ENCODE results near the gene SPINK5. TPM values are rescaled to one million over a fixed set of nuclear protein-coding genes. Genes with fewer than 3 reads are reported as not detected.

SPINK5 gene
- total and polyA plus RNA-seq, 4 donors: 0.42 to 1.1 (median 0.72) TPM

DNA sequence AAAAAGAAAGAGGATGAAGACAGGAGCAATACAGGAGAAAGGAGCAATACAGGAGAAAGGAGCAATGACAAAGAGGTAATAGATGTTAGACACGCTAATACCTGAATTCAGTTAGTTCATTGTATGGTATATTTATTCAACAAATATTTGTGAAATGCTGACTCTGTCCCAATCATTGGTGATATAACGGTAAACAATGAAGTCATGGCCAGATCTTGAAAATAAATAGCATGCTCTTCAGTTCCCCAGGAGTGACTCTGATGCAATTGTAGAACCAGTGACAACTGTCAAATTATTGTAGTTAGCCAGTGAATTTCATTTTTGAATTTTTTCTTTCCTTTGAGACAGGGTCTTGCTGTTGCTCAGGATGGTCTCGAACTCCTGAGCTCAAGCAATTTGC is 56.5 kb downstream of the SPINK5 start:
- H3K36me3 ChIP-seq (ENCODE audit: control insufficient read depth in 1 of 2, insufficient read depth in 2 of 2, low read length in 1 of 2): no peaks in the 10 kb centered on the region
- no peak overlapping the region for H3K27ac ChIP-seq (ENCODE audit: low read depth in 1 of 2, low read length in 2 of 2)
- 96 to 97% methylated on average over 3 of the region's 3 CpGs for WGBS, 2 donors
- H3K4me3 ChIP-seq (ENCODE audit: low read length in 2 of 2): no peak overlapping the region
- ATAC-seq (ENCODE audit: low FRiP score) (no peak), DNase-seq (no peak)
- H3K27me3 ChIP-seq (ENCODE audit: control insufficient read depth in 1 of 2, insufficient read depth in 2 of 2, low read length in 1 of 2): no peaks in the 10 kb centered on the region
- no peaks in the 10 kb centered on the region for H3K9me3 ChIP-seq (ENCODE audit: control insufficient read depth, low read length)
- intact Hi-C loops (cut with DNase I): loop anchor here in 1 of 2 donors (5.0 kb wide), 1 partner anchor 263 kb away; no protein-coding TSS in a partner anchor
- no peaks in the 10 kb centered on the region for H3K4me1 ChIP-seq (ENCODE audit: control insufficient read depth in 1 of 2, insufficient read depth in 2 of 2, low read length in 2 of 2)

DNA sequence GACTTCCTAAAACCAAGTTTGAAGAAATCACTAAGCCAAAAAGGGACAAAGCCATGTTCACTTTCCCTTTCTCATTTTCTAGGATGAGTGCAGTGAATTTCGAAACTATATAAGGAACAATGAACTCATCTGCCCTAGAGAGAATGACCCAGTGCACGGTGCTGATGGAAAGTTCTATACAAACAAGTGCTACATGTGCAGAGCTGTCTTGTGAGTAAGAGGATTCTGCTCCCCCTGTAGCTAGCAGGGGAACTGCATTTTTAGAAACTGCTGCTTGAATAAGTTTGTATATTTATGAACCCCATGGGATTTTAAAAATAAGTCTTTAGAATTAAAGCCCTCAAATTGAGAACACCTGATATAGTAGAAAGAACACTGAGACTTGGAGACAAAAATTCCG is 61.9 kb downstream of the SPINK5 start:
- Histone ChIP-seq H3K36me3 (ENCODE audit: control insufficient read depth in 1 of 2, insufficient read depth in 2 of 2, low read length in 1 of 2) (no peaks in the 10 kb centered on the region), H3K4me3 (ENCODE audit: low read length in 2 of 2) (no peak overlapping the region), H3K4me1 (ENCODE audit: control insufficient read depth in 1 of 2, insufficient read depth in 2 of 2, low read length in 2 of 2) (no peaks in the 10 kb centered on the region), H3K27me3 (ENCODE audit: control insufficient read depth in 1 of 2, insufficient read depth in 2 of 2, low read length in 1 of 2) (no peaks in the 10 kb centered on the region), H3K27ac (ENCODE audit: low read depth in 1 of 2, low read length in 2 of 2) (no peak overlapping the region), H3K9me3 (ENCODE audit: control insufficient read depth, low read length) (no peaks in the 10 kb centered on the region)
- intact Hi-C loops (cut with DNase I): no loop called here
- DNase-seq: no peak
- WGBS, 2 donors: 37 to 39% methylated on average over 3 of the region's 3 CpGs
- no peak for ATAC-seq (ENCODE audit: low FRiP score)

DNA sequence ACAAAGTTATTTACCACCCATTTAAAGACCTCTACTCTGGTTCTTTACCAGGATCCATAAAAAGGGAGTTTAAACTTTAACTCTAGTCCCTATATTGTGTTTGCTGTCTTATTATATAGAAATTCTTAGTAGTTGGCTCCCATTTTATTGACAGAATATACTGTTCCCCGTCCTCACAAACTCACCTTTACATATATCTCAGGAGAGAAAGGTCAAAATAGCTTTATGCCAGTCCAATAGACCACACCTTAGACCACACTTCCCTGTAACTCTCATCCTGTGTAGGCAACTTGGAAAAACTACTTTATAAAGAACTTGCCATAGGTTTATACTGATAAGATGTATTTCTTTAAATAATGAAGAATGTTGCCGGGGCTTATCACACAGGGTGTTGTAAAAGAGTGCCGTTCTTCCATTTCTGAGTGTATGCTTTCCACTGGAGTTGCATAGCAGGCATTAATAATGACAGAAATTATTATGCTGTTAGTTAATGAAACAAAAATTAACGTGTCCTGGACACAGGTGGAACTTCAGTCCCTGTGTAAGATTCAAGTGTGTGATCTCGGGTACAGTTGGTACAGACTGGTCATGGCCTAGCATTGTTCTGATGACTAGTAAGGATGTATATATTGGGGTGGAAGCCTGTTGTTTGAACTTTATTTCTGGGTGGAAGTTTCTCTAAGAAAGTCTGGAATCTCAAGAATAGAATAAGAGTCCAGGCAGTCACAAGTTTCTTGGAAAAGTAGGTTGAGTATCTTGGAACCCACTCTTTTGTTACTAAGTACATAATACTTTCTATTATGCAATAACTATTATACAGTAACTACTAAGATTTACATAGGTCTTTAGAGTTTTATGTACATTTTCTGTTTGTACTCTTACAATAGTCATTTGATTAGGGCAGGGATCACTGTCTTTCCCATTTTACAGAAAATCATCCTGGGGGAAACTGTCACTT is 71.6 kb downstream of the SPINK5 start:
- H3K36me3 ChIP-seq (ENCODE audit: control insufficient read depth in 1 of 2, insufficient read depth in 2 of 2, low read length in 1 of 2): no peaks in the 10 kb centered on the region
- no peaks in the 10 kb centered on the region for H3K27me3 ChIP-seq (ENCODE audit: control insufficient read depth in 1 of 2, insufficient read depth in 2 of 2, low read length in 1 of 2)
- intact Hi-C loops (cut with DNase I): no loop called here
- H3K4me3 ChIP-seq (ENCODE audit: low read length in 2 of 2): no peak overlapping the region
- WGBS, 2 donors: 75 to 81% methylated on average over 5 of the region's 5 CpGs
- no peaks in the 10 kb centered on the region for H3K4me1 ChIP-seq (ENCODE audit: control insufficient read depth in 1 of 2, insufficient read depth in 2 of 2, low read length in 2 of 2)
- H3K27ac ChIP-seq (ENCODE audit: low read depth in 1 of 2, low read length in 2 of 2): no peak overlapping the region
- no peaks in the 10 kb centered on the region for H3K9me3 ChIP-seq (ENCODE audit: control insufficient read depth, low read length)
- DNase-seq: no peak
- ATAC-seq (ENCODE audit: low FRiP score): no peak

DNA sequence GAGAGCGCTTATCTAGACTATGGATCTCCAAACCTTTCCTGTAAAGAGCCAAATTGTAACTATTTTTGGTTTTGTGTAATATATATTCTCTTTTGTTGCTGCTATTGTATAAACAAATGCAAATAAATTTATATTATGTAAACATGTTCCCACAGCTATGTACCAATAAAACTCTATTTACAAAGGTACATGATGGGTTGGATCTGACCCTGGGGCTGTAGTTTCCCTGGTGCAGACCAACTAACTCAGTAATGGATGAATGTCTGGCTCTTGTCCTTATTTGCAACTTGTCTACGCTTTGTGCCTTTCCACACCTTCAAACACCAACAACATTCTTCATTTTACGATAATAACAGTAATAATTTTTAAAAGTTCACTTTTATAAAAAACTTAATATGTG is 77.1 kb downstream of the SPINK5 start:
- H3K36me3 ChIP-seq (ENCODE audit: control insufficient read depth in 1 of 2, insufficient read depth in 2 of 2, low read length in 1 of 2): no peaks in the 10 kb centered on the region
- H3K4me1 ChIP-seq (ENCODE audit: control insufficient read depth in 1 of 2, insufficient read depth in 2 of 2, low read length in 2 of 2): no peaks in the 10 kb centered on the region
- H3K9me3 ChIP-seq (ENCODE audit: control insufficient read depth, low read length): no peaks in the 10 kb centered on the region
- no peak overlapping the region for H3K4me3 ChIP-seq (ENCODE audit: low read length in 2 of 2)
- DNase-seq (no peak), ATAC-seq (ENCODE audit: low FRiP score) (no peak)
- 93 to 95% methylated on average over 3 of the region's 3 CpGs for WGBS, 2 donors
- no peak overlapping the region for H3K27ac ChIP-seq (ENCODE audit: low read depth in 1 of 2, low read length in 2 of 2)
- intact Hi-C loops (cut with DNase I): no loop called here
- no peaks in the 10 kb centered on the region for H3K27me3 ChIP-seq (ENCODE audit: control insufficient read depth in 1 of 2, insufficient read depth in 2 of 2, low read length in 1 of 2)

- Histone ChIP-seq H3K36me3 (ENCODE audit: control insufficient read depth in 1 of 2, insufficient read depth in 2 of 2, low read length in 1 of 2) (no peaks in the 10 kb centered on the region), H3K27ac (ENCODE audit: low read depth in 1 of 2, low read length in 2 of 2) (no peak overlapping the region), H3K4me3 (ENCODE audit: low read length in 2 of 2) (no peak overlapping the region), H3K4me1 (ENCODE audit: control insufficient read depth in 1 of 2, insufficient read depth in 2 of 2, low read length in 2 of 2) (no peaks in the 10 kb centered on the region), H3K27me3 (ENCODE audit: control insufficient read depth in 1 of 2, insufficient read depth in 2 of 2, low read length in 1 of 2) (no peaks in the 10 kb centered on the region), H3K9me3 (ENCODE audit: control insufficient read depth, low read length) (no peaks in the 10 kb centered on the region)
- intact Hi-C loops (cut with DNase I): no loop called here
- WGBS, 2 donors: 52 to 55% methylated on average over 2 of the region's 2 CpGs
- no peak for ATAC-seq (ENCODE audit: low FRiP score)
- DNase-seq: no peak
Measured at GRCh38 chr5:148141645-148142044, 77.9 kb downstream of the SPINK5 start.

DNA sequence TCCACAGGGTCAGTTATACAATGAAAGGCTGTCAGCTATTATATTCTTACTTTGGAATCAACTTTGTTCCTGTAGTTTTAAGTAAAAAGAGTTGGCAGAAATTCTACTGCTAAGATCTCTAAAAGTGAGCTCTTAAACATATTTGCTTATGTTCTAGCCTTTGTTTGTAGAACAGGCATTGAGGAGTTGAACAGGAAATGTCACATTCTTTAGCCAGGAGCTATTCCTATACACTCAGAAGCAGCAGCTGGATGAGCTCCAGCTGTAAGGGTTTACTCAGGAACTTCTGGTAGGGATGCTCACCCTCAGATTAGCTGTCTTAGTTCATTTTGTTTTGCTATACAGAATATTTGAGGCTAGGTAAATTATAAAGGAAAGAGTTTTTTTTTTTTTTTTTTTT is 82.1 kb downstream of the SPINK5 start:
- intact Hi-C loops (cut with DNase I): no loop called here
- no peaks in the 10 kb centered on the region for H3K27me3 ChIP-seq (ENCODE audit: control insufficient read depth in 1 of 2, insufficient read depth in 2 of 2, low read length in 1 of 2)
- H3K27ac ChIP-seq (ENCODE audit: low read depth in 1 of 2, low read length in 2 of 2): no peak overlapping the region
- H3K4me3 ChIP-seq (ENCODE audit: low read length in 2 of 2): no peak overlapping the region
- H3K9me3 ChIP-seq (ENCODE audit: control insufficient read depth, low read length): no peaks in the 10 kb centered on the region
- ATAC-seq (ENCODE audit: low FRiP score): no peak
- DNase-seq: no peak
- H3K4me1 ChIP-seq (ENCODE audit: control insufficient read depth in 1 of 2, insufficient read depth in 2 of 2, low read length in 2 of 2): no peaks in the 10 kb centered on the region
- H3K36me3 ChIP-seq (ENCODE audit: control insufficient read depth in 1 of 2, insufficient read depth in 2 of 2, low read length in 1 of 2): no peaks in the 10 kb centered on the region

DNA sequence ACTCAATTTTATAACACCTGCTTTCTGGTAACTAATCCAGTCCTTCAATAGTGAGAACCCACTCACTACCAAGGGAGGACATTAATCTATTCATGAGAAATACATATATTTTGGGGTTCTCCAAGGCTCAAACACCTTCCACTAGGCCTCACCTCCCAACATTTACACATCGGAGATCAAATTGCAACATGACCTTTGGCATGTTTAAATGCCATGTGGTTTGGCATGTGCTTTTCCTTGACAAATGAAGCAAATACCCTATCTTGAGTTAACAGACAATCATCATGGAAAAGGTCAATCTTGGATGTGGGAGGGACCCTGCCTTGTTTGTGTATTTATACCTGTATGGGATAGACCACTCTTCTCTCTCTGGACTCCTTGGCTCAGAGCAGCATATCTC is 82.7 kb downstream of the SPINK5 start:
- Histone ChIP-seq H3K36me3 (ENCODE audit: control insufficient read depth in 1 of 2, insufficient read depth in 2 of 2, low read length in 1 of 2) (no peaks in the 10 kb centered on the region), H3K4me1 (ENCODE audit: control insufficient read depth in 1 of 2, insufficient read depth in 2 of 2, low read length in 2 of 2) (no peaks in the 10 kb centered on the region), H3K27me3 (ENCODE audit: control insufficient read depth in 1 of 2, insufficient read depth in 2 of 2, low read length in 1 of 2) (no peaks in the 10 kb centered on the region), H3K4me3 (ENCODE audit: low read length in 2 of 2) (no peak overlapping the region), H3K27ac (ENCODE audit: low read depth in 1 of 2, low read length in 2 of 2) (no peak overlapping the region), H3K9me3 (ENCODE audit: control insufficient read depth, low read length) (no peaks in the 10 kb centered on the region)
- intact Hi-C loops (cut with DNase I): no loop called here
- WGBS, 2 donors: 94 to 96% methylated on average over 1 of the region's 1 CpG
- no peak for ATAC-seq (ENCODE audit: low FRiP score)
- DNase-seq: no peak

DNA sequence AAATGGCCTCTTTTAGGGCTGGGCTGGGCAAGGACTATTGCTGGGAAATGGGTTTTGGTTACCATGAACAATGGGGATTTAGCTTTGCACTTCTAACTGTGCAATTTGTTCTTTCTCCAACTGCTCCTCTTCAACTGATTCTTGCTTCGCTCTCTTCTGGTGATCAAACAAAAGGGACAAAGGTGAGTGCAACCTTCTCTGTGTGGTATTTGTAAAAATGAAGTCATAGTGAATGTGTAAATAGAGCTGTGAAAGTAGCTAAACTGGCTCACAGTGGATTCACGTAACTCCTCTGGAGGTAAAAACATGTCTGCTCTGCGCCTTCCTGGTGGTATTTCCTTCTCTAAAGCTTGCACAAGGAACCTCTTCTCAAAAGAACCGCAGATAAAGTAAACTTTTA is 83.6 kb downstream of the SPINK5 start:
- Histone ChIP-seq H3K4me3 (ENCODE audit: low read length in 2 of 2) (no peak overlapping the region), H3K4me1 (ENCODE audit: control insufficient read depth in 1 of 2, insufficient read depth in 2 of 2, low read length in 2 of 2) (no peaks in the 10 kb centered on the region), H3K27me3 (ENCODE audit: control insufficient read depth in 1 of 2, insufficient read depth in 2 of 2, low read length in 1 of 2) (no peaks in the 10 kb centered on the region), H3K36me3 (ENCODE audit: control insufficient read depth in 1 of 2, insufficient read depth in 2 of 2, low read length in 1 of 2) (no peaks in the 10 kb centered on the region), H3K27ac (ENCODE audit: low read depth in 1 of 2, low read length in 2 of 2) (no peak overlapping the region), H3K9me3 (ENCODE audit: control insufficient read depth, low read length) (no peaks in the 10 kb centered on the region)
- WGBS, 2 donors: 81 to 82% methylated on average over 4 of the region's 4 CpGs
- DNase-seq: no peak
- ATAC-seq (ENCODE audit: low FRiP score): no peak
- intact Hi-C loops (cut with DNase I): no loop called here

- ATAC-seq (ENCODE audit: low FRiP score) (no peak), DNase-seq (no peak)
- Histone ChIP-seq H3K36me3 (ENCODE audit: control insufficient read depth in 1 of 2, insufficient read depth in 2 of 2, low read length in 1 of 2) (no peaks in the 10 kb centered on the region), H3K4me1 (ENCODE audit: control insufficient read depth in 1 of 2, insufficient read depth in 2 of 2, low read length in 2 of 2) (no peaks in the 10 kb centered on the region), H3K27ac (ENCODE audit: low read depth in 1 of 2, low read length in 2 of 2) (no peak overlapping the region), H3K27me3 (ENCODE audit: control insufficient read depth in 1 of 2, insufficient read depth in 2 of 2, low read length in 1 of 2) (no peaks in the 10 kb centered on the region), H3K9me3 (ENCODE audit: control insufficient read depth, low read length) (no peaks in the 10 kb centered on the region), H3K4me3 (ENCODE audit: low read length in 2 of 2) (no peak overlapping the region)
- intact Hi-C loops (cut with DNase I): no loop called here
- WGBS, 2 donors: 44 to 57% methylated on average over 2 of the region's 2 CpGs
Measured at GRCh38 chr5:148151872-148152271, 88.1 kb downstream of the SPINK5 start.
